Subcutaneous abdominal adipose tissue (tissue), 5 donors: Measurements from ENCODE around the gene CXCL12.

Source experiments
- H3K27ac ChIP-seq: one replicate; pipeline ENCODE4 v1.7.0; 2013; ENCODE audit warnings: low read depth, mild to moderate bottlenecking, inconsistent platforms, low read length, moderate library complexity
- H3K27me3 ChIP-seq, 5 donors: one replicate each; pipeline ENCODE4 v1.7.0; 2013; ENCODE audit warnings: low read length in 5 of 5, inconsistent platforms in 1 of 5; ENCODE audit not compliant: control insufficient read depth in 5 of 5, insufficient read depth in 4 of 5
- H3K36me3 ChIP-seq, 5 donors: one replicate each; pipeline ENCODE4 v1.7.0; 2013; ENCODE audit warnings: low read length in 5 of 5; ENCODE audit not compliant: control insufficient read depth in 5 of 5, insufficient read depth in 5 of 5
- H3K4me1 ChIP-seq, 5 donors: one replicate each; pipeline ENCODE4 v1.7.0; 2013; ENCODE audit warnings: low read length in 5 of 5, mild to moderate bottlenecking in 3 of 5, moderate library complexity in 1 of 5; ENCODE audit not compliant: control insufficient read depth in 5 of 5, insufficient read depth in 5 of 5
- H3K4me3 ChIP-seq, 5 donors: one replicate each; pipeline ENCODE4 v1.7.0; 2013; ENCODE audit warnings: low read length in 5 of 5, low read depth in 1 of 5
- H3K9ac ChIP-seq, 5 donors: one replicate each; pipeline ENCODE4 v1.7.0; 2013; ENCODE audit warnings: low read length in 5 of 5, mild to moderate bottlenecking in 4 of 5, moderate library complexity in 3 of 5
- H3K9me3 ChIP-seq, 5 donors: one replicate each; pipeline ENCODE4 v1.7.0; 2013; ENCODE audit warnings: low read length in 5 of 5; ENCODE audit not compliant: control insufficient read depth in 5 of 5
- donor health status: healthy.
- donor health status: healthy.
- donor health status: healthy.
- donor health status: healthy.
- donor health status: healthy.

CXCL12 gene

DNA sequence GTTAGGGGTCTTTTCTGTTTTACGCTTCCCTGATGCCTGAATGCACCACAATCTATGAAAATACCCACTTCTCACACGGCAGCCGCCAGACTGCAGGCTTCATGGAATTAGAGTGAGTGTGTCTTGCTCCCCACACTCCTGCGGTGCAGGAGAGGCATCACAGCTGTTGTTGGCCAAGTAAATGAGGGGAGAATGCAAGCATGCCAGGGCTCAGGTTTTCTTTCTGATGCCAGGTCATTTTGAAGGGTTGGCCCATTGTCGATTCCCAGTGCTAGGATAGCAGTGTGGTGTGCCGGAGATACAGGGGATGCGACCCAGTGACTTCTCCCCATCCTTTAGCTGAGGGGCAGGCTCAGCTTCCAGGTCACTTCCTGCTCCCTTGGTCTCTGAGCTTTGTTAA is 16.3 kb downstream of the CXCL12 start:
- peaks cover 0 to 47% (median 24%) of the 10 kb centered on the region in 5 donors for H3K36me3 ChIP-seq
- H3K9ac ChIP-seq = no peak overlapping the region
- no peak overlapping the region for H3K4me3 ChIP-seq
- H3K9me3 ChIP-seq = no peaks in the 10 kb centered on the region
- H3K4me1 ChIP-seq = no peaks in the 10 kb centered on the region
- H3K27ac ChIP-seq = no peak overlapping the region
- peaks cover 0 to 8% (median 0%) of the 10 kb centered on the region in 5 donors for H3K27me3 ChIP-seq

- Histone ChIP-seq H3K9ac (no peak overlapping the region), H3K27ac (no peak overlapping the region), H3K4me3 (no peak overlapping the region), H3K36me3 (peaks cover 0 to 31% (median 8%) of the 10 kb centered on the region in 5 donors), H3K27me3 (peaks cover 0 to 8% (median 0%) of the 10 kb centered on the region in 5 donors), H3K9me3 (no peaks in the 10 kb centered on the region), H3K4me1 (no peaks in the 10 kb centered on the region)
These were observed 17.8 kb downstream of the CXCL12 start for GRCh38 chr10:44366941-44367630.

DNA sequence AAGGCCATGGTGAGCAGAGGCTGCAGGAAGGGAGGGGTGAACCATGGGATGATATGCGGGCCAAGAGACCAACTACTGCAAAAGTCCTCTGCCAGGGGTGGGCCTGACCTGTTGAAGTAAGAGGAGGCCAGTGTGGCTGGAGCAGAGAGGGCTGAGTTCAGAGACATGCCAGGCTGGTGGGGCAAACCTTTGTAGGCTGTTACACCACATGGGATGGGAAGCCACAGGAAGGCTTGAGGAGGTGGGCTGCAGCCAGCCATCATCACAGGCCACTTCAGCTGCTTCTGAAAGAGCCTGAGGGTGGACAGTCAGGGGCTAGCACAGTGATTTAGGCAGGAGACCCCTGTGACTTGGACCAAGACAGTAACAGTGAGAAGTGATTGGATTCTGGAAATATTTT is 20.3 kb downstream of the CXCL12 start:
- Histone ChIP-seq H3K27me3 (peaks cover 0 to 8% (median 0%) of the 10 kb centered on the region in 5 donors), H3K36me3 (peaks cover 0 to 31% (median 5%) of the 10 kb centered on the region in 5 donors), H3K4me1 (no peaks in the 10 kb centered on the region), H3K9ac (no peak overlapping the region), H3K4me3 (no peak overlapping the region), H3K27ac (no peak overlapping the region), H3K9me3 (no peaks in the 10 kb centered on the region)

GRCh38 chr10:44363716-44364115 is 21.2 kb downstream of the CXCL12 start:
- Histone ChIP-seq H3K36me3 (peaks cover 0 to 25% (median 4%) of the 10 kb centered on the region in 5 donors), H3K27me3 (peaks cover 0 to 8% (median 0%) of the 10 kb centered on the region in 5 donors), H3K4me3 (no peak overlapping the region), H3K9ac (no peak overlapping the region), H3K27ac (no peak overlapping the region), H3K9me3 (no peaks in the 10 kb centered on the region), H3K4me1 (no peaks in the 10 kb centered on the region)

- Histone ChIP-seq H3K27me3 (peaks cover 0 to 4% (median 0%) of the 10 kb centered on the region in 5 donors), H3K36me3 (peaks cover 0 to 19% (median 2%) of the 10 kb centered on the region in 5 donors)
These were observed 21.8 kb downstream of the CXCL12 start for GRCh38 chr10:44362866-44363711.

DNA sequence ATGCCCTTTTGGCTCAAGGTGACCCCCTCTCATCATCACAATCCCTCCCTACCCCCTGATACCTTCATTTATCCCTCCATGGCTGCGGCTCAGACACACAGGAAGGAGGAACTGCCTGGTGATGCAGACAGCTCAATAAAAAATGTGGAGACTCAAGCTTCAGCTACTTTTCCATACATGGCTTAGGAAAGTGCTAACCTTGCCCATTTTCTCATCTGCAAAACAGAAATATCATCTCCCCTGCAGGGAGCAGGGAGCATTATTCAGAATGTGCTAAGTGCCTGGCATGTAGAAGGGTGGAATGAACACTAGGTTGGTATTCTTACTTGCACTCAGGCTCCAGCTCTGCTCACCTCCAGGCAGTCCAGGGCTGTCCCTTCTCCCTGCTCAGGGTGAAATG is 23.8 kb downstream of the CXCL12 start:
- Histone ChIP-seq H3K9ac (no peak overlapping the region), H3K27me3 (peaks cover 0 to 2% (median 0%) of the 10 kb centered on the region in 5 donors), H3K4me3 (no peak overlapping the region), H3K27ac (no peak overlapping the region), H3K36me3 (peaks cover 0 to 11% (median 0%) of the 10 kb centered on the region in 5 donors), H3K4me1 (peaks cover 0 to 4% (median 0%) of the 10 kb centered on the region in 5 donors), H3K9me3 (no peaks in the 10 kb centered on the region)

More at GRCh38 chr10:44362866-44363711, 21.8 kb downstream of the CXCL12 start:
- H3K4me3 ChIP-seq = no peak overlapping the region
- no peak overlapping the region for H3K9ac ChIP-seq
- no peaks in the 10 kb centered on the region for H3K4me1 ChIP-seq
- H3K27ac ChIP-seq = no peak overlapping the region
- H3K9me3 ChIP-seq = no peaks in the 10 kb centered on the region

- H3K9ac ChIP-seq = no peak overlapping the region
- no peaks in the 10 kb centered on the region for H3K9me3 ChIP-seq
- H3K4me1 ChIP-seq = peaks cover 0 to 4% (median 0%) of the 10 kb centered on the region in 5 donors
- H3K27me3 ChIP-seq = peaks cover 0 to 2% (median 0%) of the 10 kb centered on the region in 5 donors
- H3K27ac ChIP-seq = no peak overlapping the region
- no peak overlapping the region for H3K4me3 ChIP-seq
- H3K36me3 ChIP-seq = peaks cover 0 to 11% (median 0%) of the 10 kb centered on the region in 5 donors
These were observed 26.7 kb downstream of the CXCL12 start for GRCh38 chr10:44358080-44358771.

DNA sequence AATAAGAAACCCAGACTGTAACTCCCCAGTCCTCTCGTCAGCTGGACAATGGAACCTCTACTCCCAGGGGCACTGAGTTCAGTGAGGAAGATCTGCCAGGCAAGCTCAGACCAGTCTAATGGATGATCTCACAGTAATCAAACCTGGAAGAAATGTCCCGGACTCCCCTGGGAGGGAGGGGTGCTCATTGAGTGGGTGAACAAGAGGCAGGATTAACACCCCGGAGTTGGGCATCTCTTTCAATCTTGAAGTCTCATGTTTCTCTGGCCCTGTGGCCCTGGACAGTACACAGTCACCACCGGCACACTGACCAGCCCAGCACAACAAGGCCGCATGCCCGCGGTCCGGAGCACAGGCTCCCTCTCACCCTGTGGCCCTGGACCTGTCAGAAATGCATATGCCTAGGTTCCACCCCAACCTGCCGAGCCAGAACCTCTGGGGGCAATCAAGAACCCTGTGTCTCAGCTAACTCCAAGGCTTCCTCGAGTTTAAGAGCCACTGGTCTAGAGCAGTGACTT is 27.8 kb downstream of the CXCL12 start:
- Histone ChIP-seq H3K27me3 (peaks cover 0 to 3% (median 0%) of the 10 kb centered on the region in 5 donors), H3K9ac (no peak overlapping the region), H3K27ac (no peak overlapping the region), H3K4me3 (no peak overlapping the region), H3K9me3 (no peaks in the 10 kb centered on the region), H3K36me3 (peaks cover 0 to 11% (median 0%) of the 10 kb centered on the region in 5 donors), H3K4me1 (peaks cover 0 to 12% (median 10%) of the 10 kb centered on the region in 5 donors)

- Histone ChIP-seq H3K9ac (no peak overlapping the region), H3K9me3 (no peaks in the 10 kb centered on the region), H3K36me3 (peaks cover 0 to 9% (median 0%) of the 10 kb centered on the region in 5 donors), H3K4me3 (no peak overlapping the region), H3K27me3 (peaks cover 0 to 3% (median 0%) of the 10 kb centered on the region in 5 donors), H3K27ac (no peak overlapping the region), H3K4me1 (peaks cover 0 to 16% (median 12%) of the 10 kb centered on the region in 5 donors)
These were observed 28.5 kb downstream of the CXCL12 start for GRCh38 chr10:44356139-44357022.
